ENCODE data around the gene B4GALNT3.

DNA sequence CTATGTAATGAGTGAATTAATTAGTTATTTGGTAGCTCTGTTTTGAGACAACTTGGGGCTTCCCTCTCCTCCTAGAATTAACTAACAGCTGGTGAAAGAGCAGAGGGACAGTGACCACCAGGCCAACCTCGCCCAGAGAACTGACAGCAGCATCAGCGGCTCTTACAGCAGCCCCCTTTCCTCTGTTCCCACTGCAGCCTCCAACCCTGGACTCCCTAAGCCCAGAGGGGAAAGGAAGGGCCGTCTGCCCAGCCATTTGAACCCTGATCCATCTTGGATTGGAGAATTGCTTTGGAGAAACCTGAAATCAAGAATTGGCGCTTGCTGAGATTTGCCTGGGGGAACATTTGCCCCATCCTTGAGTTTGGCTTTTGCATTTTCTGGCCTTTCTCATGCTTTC lies 45.5 kb downstream of the B4GALNT3 start:
- no peak for TF ChIP-seq FOXM1 (IDR thresholded peaks at IDR 0.05; ENCODE audit: borderline replicate concordance)
- no peak for TF ChIP-seq HDGF (IDR thresholded peaks at IDR 0.05; ENCODE audit: borderline replicate concordance)
- no peak for TF ChIP-seq BHLHE40 (IDR thresholded peaks at IDR 0.05; ENCODE audit: borderline replicate concordance)
- no peak for TF ChIP-seq SP1 (IDR thresholded peaks at IDR 0.05)
- no peak for TF ChIP-seq ARNT (IDR thresholded peaks at IDR 0.05)
- no peak for TF ChIP-seq ELF4 (IDR thresholded peaks at IDR 0.05)
- TF ChIP-seq, protein P1, sequence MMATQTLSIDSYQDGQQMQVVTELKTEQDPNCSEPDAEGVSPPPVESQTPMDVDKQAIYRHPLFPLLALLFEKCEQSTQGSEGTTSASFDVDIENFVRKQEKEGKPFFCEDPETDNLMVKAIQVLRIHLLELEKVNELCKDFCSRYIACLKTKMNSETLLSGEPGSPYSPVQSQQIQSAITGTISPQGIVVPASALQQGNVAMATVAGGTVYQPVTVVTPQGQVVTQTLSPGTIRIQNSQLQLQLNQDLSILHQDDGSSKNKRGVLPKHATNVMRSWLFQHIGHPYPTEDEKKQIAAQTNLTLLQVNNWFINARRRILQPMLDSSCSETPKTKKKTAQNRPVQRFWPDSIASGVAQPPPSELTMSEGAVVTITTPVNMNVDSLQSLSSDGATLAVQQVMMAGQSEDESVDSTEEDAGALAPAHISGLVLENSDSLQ (IDR thresholded peaks at IDR 0.05), result no peak
- no peak for TF ChIP-seq FOXA1 (IDR thresholded peaks at IDR 0.05)
- TF ChIP-seq FOXK2 (IDR thresholded peaks at IDR 0.05), result no peak
- TF ChIP-seq CTBP1 (IDR thresholded peaks at IDR 0.05; ENCODE audit: borderline replicate concordance), result no peak
- TF ChIP-seq TARDBP (IDR thresholded peaks at IDR 0.05), result no peak
- no peak for TF ChIP-seq LEF1 (IDR thresholded peaks at IDR 0.05; ENCODE audit: borderline replicate concordance)
